H9 (cell line): ENCODE measurements around the gene RASGRP3. TPM values are rescaled to one million over a fixed set of nuclear protein-coding genes. Genes with fewer than 3 reads are reported as not detected.

ENCODE experiments used
- DNase-seq: peaks from one replicate; pipeline ENCODE4 v3.0.0-alpha.2; 2017
- H2AFZ ChIP-seq: one replicate; pipeline ENCODE4 v1.6.1; 2013; ENCODE audit warnings: mild to moderate bottlenecking, low read length, control low read depth, moderate library complexity
- H2AK5ac ChIP-seq: 2 replicates; pipeline ENCODE4 v1.6.1; 2013; ENCODE audit warnings: low read length, control low read depth, mixed read lengths; ENCODE audit not compliant: insufficient read length
- H2BK120ac ChIP-seq: one replicate; pipeline ENCODE4 v1.6.1; 2013; ENCODE audit warnings: low read depth, mild to moderate bottlenecking, low read length, control low read depth, inconsistent platforms; ENCODE audit not compliant: poor library complexity, severe bottlenecking
- H2BK12ac ChIP-seq: 2 replicates; pipeline ENCODE4 v1.6.1; 2013; ENCODE audit warnings: low read length, control low read depth, mixed read lengths, low read depth; ENCODE audit not compliant: insufficient read length
- H2BK15ac ChIP-seq: 2 replicates; pipeline ENCODE4 v1.6.1; 2013; ENCODE audit warnings: low read depth, low read length, control low read depth
- H2BK20ac ChIP-seq: one replicate; pipeline ENCODE4 v1.6.1; 2013; ENCODE audit warnings: low read depth, mild to moderate bottlenecking, low read length, control low read depth, inconsistent platforms; ENCODE audit not compliant: poor library complexity, severe bottlenecking
- H2BK5ac ChIP-seq: 2 replicates; pipeline ENCODE4 v1.6.1; 2013; ENCODE audit warnings: low read length, control low read depth, mixed read lengths; ENCODE audit not compliant: insufficient read length
- H3K14ac ChIP-seq: 2 replicates; pipeline ENCODE4 v1.6.1; 2013; ENCODE audit warnings: low read length, control low read depth; ENCODE audit not compliant: insufficient read depth
- H3K18ac ChIP-seq: 2 replicates; pipeline ENCODE4 v1.6.1; 2013; ENCODE audit warnings: low read depth, mild to moderate bottlenecking, mixed read lengths, low read length, control low read depth; ENCODE audit not compliant: insufficient read length
- H3K23ac ChIP-seq: 2 replicates; pipeline ENCODE4 v1.6.1; 2013; ENCODE audit warnings: low read length, control low read depth, mixed read lengths, low read depth; ENCODE audit not compliant: insufficient read length
- H3K23me2 ChIP-seq: 2 replicates; pipeline ENCODE4 v1.6.1; 2013; ENCODE audit warnings: low read depth, mild to moderate bottlenecking, mixed read lengths, low read length, control low read depth; ENCODE audit not compliant: insufficient read length, poor library complexity, severe bottlenecking
- H3K27ac ChIP-seq: 2 replicates; pipeline ENCODE4 v1.5.1; 2013; ENCODE audit warnings: low read length, control low read depth, mixed read lengths, low read depth; ENCODE audit not compliant: insufficient read length
- H3K27me3 ChIP-seq: 2 replicates; pipeline ENCODE4 v1.6.1; 2013; ENCODE audit warnings: low read length, control low read depth, inconsistent platforms; ENCODE audit not compliant: insufficient read depth
- H3K4ac ChIP-seq: 2 replicates; pipeline ENCODE4 v1.6.1; 2013; ENCODE audit warnings: low read depth, mild to moderate bottlenecking, control low read depth, inconsistent platforms, low read length, moderate library complexity
- H3K4me1 ChIP-seq: 2 replicates; pipeline ENCODE4 v1.6.1; 2013; ENCODE audit warnings: low read length, control low read depth, inconsistent platforms; ENCODE audit not compliant: insufficient read depth
- H3K4me2 ChIP-seq: 2 replicates; pipeline ENCODE4 v1.6.1; 2013; ENCODE audit warnings: low read length, control low read depth, mixed read lengths; ENCODE audit not compliant: insufficient read length, insufficient read depth
- H3K56ac ChIP-seq: 2 replicates; pipeline ENCODE4 v1.6.1; 2013; ENCODE audit warnings: low read depth, mild to moderate bottlenecking, mixed read lengths, low read length, control low read depth; ENCODE audit not compliant: insufficient read length
- H3K79me1 ChIP-seq: 2 replicates; pipeline ENCODE4 v1.6.1; 2013; ENCODE audit warnings: low read depth, mild to moderate bottlenecking, moderate library complexity, low read length, control low read depth, inconsistent platforms; ENCODE audit not compliant: insufficient read depth, poor library complexity, severe bottlenecking
- H3K79me2 ChIP-seq: 2 replicates; pipeline ENCODE4 v1.6.1; 2013; ENCODE audit warnings: low read length, control low read depth, inconsistent platforms; ENCODE audit not compliant: insufficient read depth
- H3K9ac ChIP-seq: 2 replicates; pipeline ENCODE4 v1.6.1; 2013; ENCODE audit warnings: low read length, control low read depth, mixed read lengths; ENCODE audit not compliant: insufficient read length; ENCODE audit errors: extremely low read depth
- H3K9me3 ChIP-seq: one replicate; pipeline ENCODE4 v1.6.1; 2013; ENCODE audit warnings: low read depth, low read length, inconsistent platforms; ENCODE audit not compliant: control insufficient read depth
- H3T11ph ChIP-seq: one replicate; pipeline ENCODE4 v1.6.1; 2013; ENCODE audit warnings: mild to moderate bottlenecking, low read length, control low read depth, inconsistent platforms
- H4K20me1 ChIP-seq: one replicate; pipeline ENCODE4 v1.6.1; 2013; ENCODE audit not compliant: control insufficient read depth, insufficient read length, insufficient read depth
- H4K5ac ChIP-seq: 2 replicates; pipeline ENCODE4 v1.6.1; 2013; ENCODE audit warnings: low read depth, mild to moderate bottlenecking, mixed read lengths, low read length, control low read depth; ENCODE audit not compliant: insufficient read length
- H4K8ac ChIP-seq: replicated peaks from 2 replicates; pipeline ENCODE4 v1.6.1; 2013; ENCODE audit warnings: low read length, control low read depth, mixed read lengths, low read depth; ENCODE audit not compliant: insufficient read length
- H4K91ac ChIP-seq: 2 replicates; pipeline ENCODE4 v1.6.1; 2013; ENCODE audit warnings: low read depth, mild to moderate bottlenecking, moderate library complexity, mixed read lengths, low read length, control low read depth; ENCODE audit not compliant: insufficient read length
- H3K27ac Mint-ChIP-seq, 3 experiments: 2 replicates in 2 of 3; 3 replicates in 1 of 3; pipeline ENCODE4 v1.8.0; 2020 to 2021; ENCODE audit warnings: mixed read lengths in 3 of 3, mild to moderate bottlenecking in 1 of 3, moderate library complexity in 1 of 3
- H3K27me3 Mint-ChIP-seq: 2 replicates; pipeline ENCODE4 v1.8.0; 2021; ENCODE audit warnings: low read depth, mild to moderate bottlenecking, moderate library complexity, mixed read lengths
- H3K36me3 Mint-ChIP-seq, 3 experiments: 2 replicates in 2 of 3; 3 replicates in 1 of 3; pipeline ENCODE4 v1.8.0; 2020 to 2021; ENCODE audit warnings: low read depth in 3 of 3, mixed read lengths in 3 of 3; ENCODE audit not compliant: insufficient read depth in 1 of 3
- H3K4me1 Mint-ChIP-seq, 2 experiments: 2 replicates each; pipeline ENCODE4 v1.8.0; 2020; ENCODE audit warnings: mixed read lengths in 2 of 2
- H3K4me3 Mint-ChIP-seq, 2 experiments: 2 replicates in 1 of 2; 3 replicates in 1 of 2; pipeline ENCODE4 v1.8.0; 2020 to 2021; ENCODE audit warnings: mild to moderate bottlenecking in 2 of 2, mixed read lengths in 2 of 2, moderate library complexity in 1 of 2
- H3K9me3 Mint-ChIP-seq, 2 experiments: 2 replicates in 1 of 2; 3 replicates in 1 of 2; pipeline ENCODE4 v1.8.0; 2020; ENCODE audit warnings: mild to moderate bottlenecking in 2 of 2, mixed read lengths in 2 of 2, moderate library complexity in 1 of 2
- WGBS: extraction: QIAGEN DNeasy Blood & Tissue Kit; methylation state at CpG from one replicate; pipeline ENCODE4 v1.1.7; 2013; ENCODE audit warnings: missing lambda C conversion rate, low lambda C conversion rate, mixed read lengths; ENCODE audit not compliant: insufficient read length; ENCODE audit errors: extremely low coverage; 5-methylcytosine and 5-hydroxymethylcytosine counted together
- total RNA-seq: library from RNA; stranded (reverse); gene quantifications from 2 replicates; pipeline ENCODE4 v1.2.1, GENCODE V29; 2021
- TF ChIP-seq, protein P1 (sequence below): fragments of 200-600 bp; sonication (generic); conservative IDR thresholded peaks from 3 replicates; pipeline ENCODE4 v1.8.0; 2021; ENCODE audit warnings: antibody characterized with exemption, mild to moderate bottlenecking

Gene RASGRP3
- total RNA-seq, 1 experiment from 2014 or later = not detected

GRCh38 chr2:33550206-33550605 is 73.8 kb downstream of the RASGRP3 start:
- H3K79me2 ChIP-seq = no peaks in the 10 kb centered on the region
- H3K9ac ChIP-seq = no peak overlapping the region
- no peaks in the 10 kb centered on the region for H3K9me3 ChIP-seq
- H3K36me3 Mint-ChIP-seq = no peaks in the 10 kb centered on the region; a peak in 1 of 7 replicates
- no peak overlapping the region; a peak in 1 of 7 replicates for H3K27ac Mint-ChIP-seq
- no peak overlapping the region for H3K4me2 ChIP-seq
- no peak overlapping the region for H3K23ac ChIP-seq
- no peak overlapping the region for H2AFZ ChIP-seq
- no peaks in the 10 kb centered on the region for H4K20me1 ChIP-seq
- H4K8ac ChIP-seq = no peak overlapping the region
- TF ChIP-seq, protein P1, sequence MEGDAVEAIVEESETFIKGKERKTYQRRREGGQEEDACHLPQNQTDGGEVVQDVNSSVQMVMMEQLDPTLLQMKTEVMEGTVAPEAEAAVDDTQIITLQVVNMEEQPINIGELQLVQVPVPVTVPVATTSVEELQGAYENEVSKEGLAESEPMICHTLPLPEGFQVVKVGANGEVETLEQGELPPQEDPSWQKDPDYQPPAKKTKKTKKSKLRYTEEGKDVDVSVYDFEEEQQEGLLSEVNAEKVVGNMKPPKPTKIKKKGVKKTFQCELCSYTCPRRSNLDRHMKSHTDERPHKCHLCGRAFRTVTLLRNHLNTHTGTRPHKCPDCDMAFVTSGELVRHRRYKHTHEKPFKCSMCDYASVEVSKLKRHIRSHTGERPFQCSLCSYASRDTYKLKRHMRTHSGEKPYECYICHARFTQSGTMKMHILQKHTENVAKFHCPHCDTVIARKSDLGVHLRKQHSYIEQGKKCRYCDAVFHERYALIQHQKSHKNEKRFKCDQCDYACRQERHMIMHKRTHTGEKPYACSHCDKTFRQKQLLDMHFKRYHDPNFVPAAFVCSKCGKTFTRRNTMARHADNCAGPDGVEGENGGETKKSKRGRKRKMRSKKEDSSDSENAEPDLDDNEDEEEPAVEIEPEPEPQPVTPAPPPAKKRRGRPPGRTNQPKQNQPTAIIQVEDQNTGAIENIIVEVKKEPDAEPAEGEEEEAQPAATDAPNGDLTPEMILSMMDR = no peak
- no peak for DNase-seq
- H3K23me2 ChIP-seq = no peaks in the 10 kb centered on the region
- H3K14ac ChIP-seq = no peak overlapping the region
- H2AK5ac ChIP-seq = no peak overlapping the region
- no peak overlapping the region for H3K18ac ChIP-seq
- H3K27me3 Mint-ChIP-seq = peaks cover 1% of the 10 kb centered on the region
- H4K91ac ChIP-seq = no peak overlapping the region
- H3K27me3 ChIP-seq = no peaks in the 10 kb centered on the region
- H2BK20ac ChIP-seq = no peak overlapping the region
- H3K9me3 Mint-ChIP-seq = peaks cover 0 to 1% of the 10 kb centered on the region in 2 experiments; a peak in 1 of 5 replicates
- no peak overlapping the region for H3K27ac ChIP-seq
- H3K4me3 Mint-ChIP-seq = no peak overlapping the region
- no peak overlapping the region for H3T11ph ChIP-seq
- H4K5ac ChIP-seq = no peak overlapping the region
- H3K4me1 ChIP-seq = no peaks in the 10 kb centered on the region; the same call in 1 of the 2 replicates
- H3K4me1 Mint-ChIP-seq = peaks cover 14 to 18% of the 10 kb centered on the region in 2 experiments
- H2BK120ac ChIP-seq = no peak overlapping the region
- H3K79me1 ChIP-seq = no peaks in the 10 kb centered on the region
- no peak overlapping the region for H3K56ac ChIP-seq
- no CpG with 5 or more reads among the region's 3 CpGs for WGBS
- no peak overlapping the region for H2BK5ac ChIP-seq
- no peak overlapping the region for H3K4ac ChIP-seq
- H2BK12ac ChIP-seq = no peak overlapping the region
- no peak overlapping the region for H2BK15ac ChIP-seq
